ENCODE measurements around the gene NDUFB6. TPM values are rescaled to one million over a fixed set of nuclear protein-coding genes. Genes with fewer than 3 reads are reported as not detected.

Gene NDUFB6
- total RNA-seq, 1 experiment from 2014 or later = 56.0 TPM

GRCh38 chr9:32577316-32577715 lies 4.4 kb upstream of the NDUFB6 start:
- H3K36me3 Mint-ChIP-seq = no peaks in the 10 kb centered on the region
- H3K9me3 Mint-ChIP-seq = no peaks in the 10 kb centered on the region
- ChIA-PET POLR2A (no interaction called here), CTCF (interaction anchor here (5.7 kb wide), 1 partner anchor 199 kb away, joined by 245 read pairs; no protein-coding TSS in a partner anchor)
- no peaks in the 10 kb centered on the region for H3K27me3 Mint-ChIP-seq (ENCODE audit: low read depth)
- H3K4me3 Mint-ChIP-seq = no peak overlapping the region
- ATAC-seq (no peak), DNase-seq (ENCODE audit: low spot score) (no peak)
- H3K4me1 Mint-ChIP-seq = peaks cover 15% of the 10 kb centered on the region
- TF ChIP-seq RELA (CRISPR knock-in tag; IDR thresholded peaks at IDR 0.05; ENCODE audit: borderline replicate concordance) (no peak), EMX1 (CRISPR knock-in tag; IDR thresholded peaks at IDR 0.05) (no peak), TEAD4 (CRISPR knock-in tag; IDR thresholded peaks at IDR 0.05) (no peak), ZNF317 (CRISPR knock-in tag; IDR thresholded peaks at IDR 0.05; ENCODE audit: borderline replicate concordance, low read depth) (no peak), SOX15 (CRISPR knock-in tag; IDR thresholded peaks at IDR 0.05) (no peak), TCF7 (CRISPR knock-in tag; IDR thresholded peaks at IDR 0.05; ENCODE audit: low read depth) (no peak), ZNF416 (CRISPR knock-in tag; IDR thresholded peaks at IDR 0.05) (no peak), SP1 (CRISPR knock-in tag; conservative IDR thresholded peaks at IDR 0.05) (no peak), JAZF1 (CRISPR knock-in tag; IDR thresholded peaks at IDR 0.05) (no peak), ETV6 (CRISPR knock-in tag; IDR thresholded peaks at IDR 0.05) (no peak), CBFB (CRISPR knock-in tag; IDR thresholded peaks at IDR 0.05; ENCODE audit: low read depth) (no peak), KAT7 (CRISPR knock-in tag; IDR thresholded peaks at IDR 0.05; ENCODE audit: borderline replicate concordance) (no peak), ELF4 (CRISPR knock-in tag; IDR thresholded peaks at IDR 0.05; ENCODE audit: low read depth) (no peak)
- TF ChIP-seq, protein P1, sequence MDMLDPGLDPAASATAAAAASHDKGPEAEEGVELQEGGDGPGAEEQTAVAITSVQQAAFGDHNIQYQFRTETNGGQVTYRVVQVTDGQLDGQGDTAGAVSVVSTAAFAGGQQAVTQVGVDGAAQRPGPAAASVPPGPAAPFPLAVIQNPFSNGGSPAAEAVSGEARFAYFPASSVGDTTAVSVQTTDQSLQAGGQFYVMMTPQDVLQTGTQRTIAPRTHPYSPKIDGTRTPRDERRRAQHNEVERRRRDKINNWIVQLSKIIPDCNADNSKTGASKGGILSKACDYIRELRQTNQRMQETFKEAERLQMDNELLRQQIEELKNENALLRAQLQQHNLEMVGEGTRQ (CRISPR knock-in tag; IDR thresholded peaks at IDR 0.05) = no peak
- TF ChIP-seq, protein P2, sequence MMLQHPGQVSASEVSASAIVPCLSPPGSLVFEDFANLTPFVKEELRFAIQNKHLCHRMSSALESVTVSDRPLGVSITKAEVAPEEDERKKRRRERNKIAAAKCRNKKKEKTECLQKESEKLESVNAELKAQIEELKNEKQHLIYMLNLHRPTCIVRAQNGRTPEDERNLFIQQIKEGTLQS (CRISPR knock-in tag; conservative IDR thresholded peaks at IDR 0.05) = no peak
- TF ChIP-seq, protein P3, sequence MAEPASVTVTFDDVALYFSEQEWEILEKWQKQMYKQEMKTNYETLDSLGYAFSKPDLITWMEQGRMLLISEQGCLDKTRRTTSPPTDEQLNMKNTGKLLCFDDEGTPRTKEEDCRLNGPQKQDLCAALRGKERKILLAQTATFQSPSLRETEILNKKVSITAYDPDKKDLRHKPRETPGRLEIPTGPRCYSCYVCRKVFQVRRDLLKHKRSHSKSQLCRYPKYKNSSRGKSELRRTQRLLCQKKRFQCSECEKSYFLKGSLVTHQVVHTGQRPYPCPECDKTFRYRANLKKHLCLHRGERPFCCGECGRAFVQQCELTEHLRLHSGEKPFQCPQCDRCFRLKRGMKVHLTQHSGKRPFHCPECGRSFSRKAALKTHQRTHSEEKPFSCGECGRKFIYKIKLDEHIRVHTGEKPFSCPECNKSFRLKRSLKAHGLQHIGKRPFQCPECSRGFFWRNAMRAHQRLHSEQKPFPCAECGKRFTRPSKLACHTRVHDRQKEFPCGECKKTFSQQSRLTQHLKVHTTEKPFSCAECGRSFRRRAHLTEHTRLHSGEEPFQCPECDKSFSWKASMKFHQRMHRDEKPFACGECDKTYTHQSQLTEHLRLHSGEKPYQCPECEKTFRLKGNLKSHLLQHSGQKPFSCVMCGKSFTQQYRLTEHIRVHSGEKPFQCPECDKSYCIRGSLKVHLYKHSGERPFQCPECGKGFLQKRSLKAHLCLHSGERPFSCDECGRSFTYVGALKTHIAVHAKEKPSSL (CRISPR knock-in tag; conservative IDR thresholded peaks at IDR 0.05) = no peak
- no peak overlapping the region for H3K27ac Mint-ChIP-seq

DNA sequence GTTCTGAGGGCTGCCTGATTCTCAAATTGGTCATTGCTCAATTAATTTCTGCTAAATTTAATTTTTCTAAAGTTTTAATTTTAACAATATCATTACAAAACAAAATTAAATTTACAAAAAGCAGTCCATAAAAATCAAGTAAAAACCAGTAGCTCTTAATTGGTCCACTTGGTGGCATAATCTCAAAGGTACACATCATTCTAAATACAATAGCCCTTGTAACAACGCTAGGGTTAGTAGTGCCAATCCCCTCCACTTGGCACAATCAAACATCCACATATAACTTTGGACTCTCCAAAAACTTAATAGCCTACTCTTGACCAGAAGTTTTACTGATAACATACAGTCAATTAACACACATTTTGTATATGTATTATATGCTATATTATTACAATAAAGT lies 1.9 kb upstream of the NDUFB6 start:
- H3K27ac Mint-ChIP-seq = no peak overlapping the region
- ChIA-PET POLR2A (no interaction called here), CTCF (interaction anchor here (3.8 kb wide), 1 partner anchor 196 kb away, joined by 109 read pairs; no protein-coding TSS in a partner anchor)
- no peak overlapping the region for H3K4me3 Mint-ChIP-seq
- no peak for TF ChIP-seq E2F1 (CRISPR knock-in tag; IDR thresholded peaks at IDR 0.05)
- TF ChIP-seq TEAD4 (CRISPR knock-in tag; IDR thresholded peaks at IDR 0.05) = no peak
- TF ChIP-seq CTCF (IDR thresholded peaks at IDR 0.05) = no peak
- H3K27me3 Mint-ChIP-seq (ENCODE audit: low read depth) = no peaks in the 10 kb centered on the region
- DNase-seq (ENCODE audit: low spot score) (no peak), ATAC-seq (no peak)
- H3K9me3 Mint-ChIP-seq = no peaks in the 10 kb centered on the region
- peaks cover 4% of the 10 kb centered on the region for H3K36me3 Mint-ChIP-seq
- H3K4me1 Mint-ChIP-seq = peaks cover 19% of the 10 kb centered on the region

All from WTC11 (cell line).